ENCODE data around the gene ATF6. TPM values are rescaled to one million over a fixed set of nuclear protein-coding genes. Genes with fewer than 3 reads are reported as not detected.

Gene ATF6
- total RNA-seq, 1 experiment from 2014 or later = 20.9 TPM

DNA sequence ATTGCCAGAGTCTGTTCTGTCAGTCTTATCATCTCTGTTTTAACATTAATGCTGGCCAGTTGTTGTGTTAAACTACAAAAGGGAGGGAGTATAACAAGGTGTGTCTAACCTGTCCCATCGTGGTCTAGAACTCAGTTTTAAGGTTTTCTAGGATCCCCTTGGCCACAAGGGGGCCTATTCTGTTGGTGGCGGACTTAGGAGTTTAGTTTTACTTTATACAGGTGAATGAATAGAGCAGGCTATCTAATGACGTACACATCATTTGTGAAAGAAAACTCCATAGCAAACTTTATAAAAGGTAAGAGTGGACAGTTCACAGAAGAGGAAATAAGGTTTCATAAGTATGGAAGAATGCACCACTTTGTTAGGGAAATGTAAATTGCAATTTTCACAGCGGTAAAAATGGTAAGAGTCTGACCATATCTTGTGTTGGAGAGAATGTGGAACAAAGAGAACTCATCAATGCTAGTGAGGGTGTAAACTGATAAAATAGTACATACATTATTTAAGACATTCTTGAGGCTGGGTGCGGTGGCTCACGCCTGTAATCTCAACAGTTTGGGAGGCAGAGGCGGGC, 2.5 kb upstream of the ATF6 start:
- Histone ChIP-seq H3K27ac (ENCODE audit: low read depth, low read length) (no peak overlapping the region), H2AFZ (ENCODE audit: low read depth, low read length, poor library complexity, severe bottlenecking) (peak overlapping the region; percentile 72), H3K4me2 (ENCODE audit: low read length) (peak overlapping the region; percentile 79), H3K79me2 (ENCODE audit: insufficient read depth, low read length) (peaks cover 26% of the 10 kb centered on the region), H4K20me1 (ENCODE audit: insufficient read depth) (no peaks in the 10 kb centered on the region), H3K9me2 (ENCODE audit: insufficient read depth) (no peaks in the 10 kb centered on the region), H3K27me3 (ENCODE audit: insufficient read depth, low read length) (no peaks in the 10 kb centered on the region), H3K36me3 (ENCODE audit: control insufficient read depth in 1 of 2, insufficient read depth in 2 of 2, low read length in 2 of 2) (peaks cover 0 to 2% of the 10 kb centered on the region in 2 experiments; a peak in 1 of 4 replicates), H3K9ac (ENCODE audit: low read length) (no peak overlapping the region), H3K4me3 (replicated peaks in 1 of 2; ENCODE audit: low read depth in 1 of 2, low read length in 2 of 2) (peak overlapping the region in 1 of 2 experiments; percentile 24; a peak in 1 of 4 replicates), H3K9me3 (ENCODE audit: control insufficient read depth in 1 of 2, insufficient read depth in 1 of 2, low read depth in 1 of 2, low read length in 2 of 2) (no peaks in the 10 kb centered on the region), H3K4me1 (ENCODE audit: control insufficient read depth in 1 of 2, insufficient read depth in 2 of 2, low read length in 2 of 2) (peaks cover 13 to 31% of the 10 kb centered on the region in 2 experiments; a peak in 3 of 4 replicates)
- intact Hi-C loops (cut with micrococcal nuclease) = no loop called here
- ChIA-PET RAD21 (ENCODE audit: low non-redundant PET in 1 of 2, low total read pairs in 2 of 2, uncharacterized antibody in 2 of 2, unreplicated experiment in 2 of 2) (no interaction called here), CTCF (interaction anchor here (1.0 to 3.3 kb wide), 2 partner anchors 37 to 274 kb away, joined by 3 to 31 read pairs; no protein-coding TSS in a partner anchor), POLR2A (interaction anchor here (0.6 to 1.2 kb wide), 2 partner anchors 14 to 274 kb away, joined by 3 read pairs; partner anchors contain the start of gene DUSP12)
- peak; percentile 67 for ATAC-seq
- peak; percentile 75 for DNase-seq (ENCODE audit: low read depth, low spot score)
- TF ChIP-seq RAD21 (IDR thresholded peaks at IDR 0.05; ENCODE audit: low read depth) (peak; percentile 63), ZFX (IDR thresholded peaks at IDR 0.05) (no peak), CBX3 (IDR thresholded peaks at IDR 0.05; ENCODE audit: low read depth) (peak; percentile 78; the same call in 1 of the 2 replicates), EGR1 (IDR thresholded peaks at IDR 0.05; ENCODE audit: low read depth) (no peak), YY1 (IDR thresholded peaks at IDR 0.05; ENCODE audit: extremely low read depth, insufficient replicate concordance, low read depth, low read length) (peak; percentile 63), SP1 (IDR thresholded peaks at IDR 0.05; ENCODE audit: low read depth) (no peak)
- TF ChIP-seq, protein P1, sequence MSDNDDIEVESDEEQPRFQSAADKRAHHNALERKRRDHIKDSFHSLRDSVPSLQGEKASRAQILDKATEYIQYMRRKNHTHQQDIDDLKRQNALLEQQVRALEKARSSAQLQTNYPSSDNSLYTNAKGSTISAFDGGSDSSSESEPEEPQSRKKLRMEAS (IDR thresholded peaks at IDR 0.05) = peak; percentile 41; the same call in 1 of the 2 replicates
- TF ChIP-seq, protein P2, sequence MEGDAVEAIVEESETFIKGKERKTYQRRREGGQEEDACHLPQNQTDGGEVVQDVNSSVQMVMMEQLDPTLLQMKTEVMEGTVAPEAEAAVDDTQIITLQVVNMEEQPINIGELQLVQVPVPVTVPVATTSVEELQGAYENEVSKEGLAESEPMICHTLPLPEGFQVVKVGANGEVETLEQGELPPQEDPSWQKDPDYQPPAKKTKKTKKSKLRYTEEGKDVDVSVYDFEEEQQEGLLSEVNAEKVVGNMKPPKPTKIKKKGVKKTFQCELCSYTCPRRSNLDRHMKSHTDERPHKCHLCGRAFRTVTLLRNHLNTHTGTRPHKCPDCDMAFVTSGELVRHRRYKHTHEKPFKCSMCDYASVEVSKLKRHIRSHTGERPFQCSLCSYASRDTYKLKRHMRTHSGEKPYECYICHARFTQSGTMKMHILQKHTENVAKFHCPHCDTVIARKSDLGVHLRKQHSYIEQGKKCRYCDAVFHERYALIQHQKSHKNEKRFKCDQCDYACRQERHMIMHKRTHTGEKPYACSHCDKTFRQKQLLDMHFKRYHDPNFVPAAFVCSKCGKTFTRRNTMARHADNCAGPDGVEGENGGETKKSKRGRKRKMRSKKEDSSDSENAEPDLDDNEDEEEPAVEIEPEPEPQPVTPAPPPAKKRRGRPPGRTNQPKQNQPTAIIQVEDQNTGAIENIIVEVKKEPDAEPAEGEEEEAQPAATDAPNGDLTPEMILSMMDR (IDR thresholded peaks at IDR 0.05 in 2 of 3, conservative IDR thresholded peaks at IDR 0.05 in 1 of 3; ENCODE audit: borderline replicate concordance in 1 of 3, insufficient read depth in 1 of 3, low read depth in 2 of 3, low read length in 2 of 3) = peak; percentile 71 to 85 (median 78)
- no TSS peak for BruUV-seq (replicated peaks)

All from HCT116 (cell line).